ENCODE measurements around the gene GVQW3. TPM values are rescaled to one million over a fixed set of nuclear protein-coding genes. Genes with fewer than 3 reads are reported as not detected.

Gene GVQW3
- polyA plus RNA-seq, 1 donor = 5.4 TPM

Other genes starting within 250 kb of the GVQW3 start
- 14.4 TPM for gene WNT11, start 174.8 kb upstream of the GVQW3 start, polyA plus RNA-seq
- 50.2 TPM for gene THAP12, start 191 bp upstream of the GVQW3 start, polyA plus RNA-seq
- 16.3 TPM for gene EMSY, start 63.7 kb downstream of the GVQW3 start, polyA plus RNA-seq